Caco-2 (cell line): Measurements from ENCODE around the gene TOMM40L. TPM values are rescaled to one million over a fixed set of nuclear protein-coding genes. Genes with fewer than 3 reads are reported as not detected.

Source experiments
- BruUV-seq: library from RNA; stranded (reverse); fragments of 400-500 nt; replicated peaks from 2 replicates; lab custom pipeline; 2021; lab: Mats Ljungman, UMichigan
- CTCF ChIA-PET: fragments of 300-600 bp; sonication (Branson Sonifier 250); formaldehyde crosslinking; loops from one replicate; lab custom pipeline; 2022; ENCODE audit warnings: antibody characterized with exemption; lab: Charles Lee
- POLR2A ChIA-PET: fragments of 300-600 bp; sonication (Branson Sonifier 250); formaldehyde crosslinking; loops from one replicate; lab custom pipeline; 2022; ENCODE audit warnings: antibody characterized with exemption; lab: Charles Lee
- DNase-seq, 2 experiments: peaks; one replicate each; pipeline versions ENCODE4 v3.0.0 to v3.0.0-alpha.2; 2020 to 2022
- H3K27me3 ChIP-seq: replicated peaks from 2 replicates; pipeline ENCODE4 v1.6.0; 2011; ENCODE audit warnings: low read length; ENCODE audit not compliant: control insufficient read depth, insufficient read depth
- H3K36me3 ChIP-seq: 2 replicates; pipeline ENCODE4 v1.5.1; 2011; ENCODE audit warnings: low read length; ENCODE audit not compliant: control insufficient read depth, insufficient read depth
- H3K4me1 ChIP-seq: fragments of 250-450 bp; sonication (Bioruptor Pico); 2 replicates; pipeline ENCODE4 v1.5.1; 2020; ENCODE audit warnings: mild to moderate bottlenecking
- H3K4me3 ChIP-seq: 2 replicates; pipeline ENCODE4 v1.5.1; 2011; ENCODE audit warnings: low read depth, mild to moderate bottlenecking, control low read depth, low read length
- H3K9me3 ChIP-seq: fragments of 250-450 bp; sonication (Bioruptor Pico); 2 replicates; pipeline ENCODE4 v1.5.1; 2020; ENCODE audit warnings: mild to moderate bottlenecking, moderate library complexity
- H3K27ac Mint-ChIP-seq: one replicate; pipeline ENCODE4 v1.8.0; 2022; ENCODE audit warnings: mixed read lengths; ENCODE audit not compliant: unreplicated experiment
- H3K27me3 Mint-ChIP-seq: one replicate; pipeline ENCODE4 v1.8.0; 2022; ENCODE audit warnings: mixed read lengths; ENCODE audit not compliant: insufficient read depth, unreplicated experiment
- H3K36me3 Mint-ChIP-seq: one replicate; pipeline ENCODE4 v1.8.0; 2022; ENCODE audit warnings: mild to moderate bottlenecking, mixed read lengths; ENCODE audit not compliant: insufficient read depth, unreplicated experiment
- H3K4me1 Mint-ChIP-seq: one replicate; pipeline ENCODE4 v1.8.0; 2022; ENCODE audit warnings: low read depth, mixed read lengths; ENCODE audit not compliant: unreplicated experiment
- H3K4me3 Mint-ChIP-seq: one replicate; pipeline ENCODE4 v1.8.0; 2022; ENCODE audit warnings: mild to moderate bottlenecking, moderate library complexity, mixed read lengths; ENCODE audit not compliant: unreplicated experiment
- H3K9me3 Mint-ChIP-seq: one replicate; pipeline ENCODE4 v1.8.0; 2022; ENCODE audit warnings: mixed read lengths; ENCODE audit not compliant: unreplicated experiment
- intact Hi-C: fragments of 100-400 bp; cut with micrococcal nuclease; formaldehyde crosslinking; loops from one replicate; pipeline ENCODE4 v1.10.0; 2022; ENCODE audit not compliant: unreplicated experiment
- total RNA-seq: library from RNA; stranded (reverse); gene quantifications from 2 replicates; pipeline ENCODE4 v1.2.3, GENCODE V29; 2022
- TF ChIP-seq, protein P1 (sequence below), 2 experiments: fragments of 200-600 bp in 1 of 2; IDR thresholded peaks; 1 replicate in 1 of 2; 2 replicates in 1 of 2; pipeline versions ENCODE4 v1.5.1 to v1.8.0; 2011 to 2022; ENCODE audit warnings: antibody characterized with exemption in 1 of 2, control low read depth in 1 of 2, inconsistent platforms in 1 of 2, low read depth in 1 of 2, low read length in 1 of 2, mild to moderate bottlenecking in 1 of 2, moderate library complexity in 1 of 2; ENCODE audit not compliant: insufficient read depth in 1 of 2, severe bottlenecking in 1 of 2, unreplicated experiment in 1 of 2

Gene TOMM40L
- total RNA-seq, 1 experiment from 2014 or later, result 23.1 TPM

DNA sequence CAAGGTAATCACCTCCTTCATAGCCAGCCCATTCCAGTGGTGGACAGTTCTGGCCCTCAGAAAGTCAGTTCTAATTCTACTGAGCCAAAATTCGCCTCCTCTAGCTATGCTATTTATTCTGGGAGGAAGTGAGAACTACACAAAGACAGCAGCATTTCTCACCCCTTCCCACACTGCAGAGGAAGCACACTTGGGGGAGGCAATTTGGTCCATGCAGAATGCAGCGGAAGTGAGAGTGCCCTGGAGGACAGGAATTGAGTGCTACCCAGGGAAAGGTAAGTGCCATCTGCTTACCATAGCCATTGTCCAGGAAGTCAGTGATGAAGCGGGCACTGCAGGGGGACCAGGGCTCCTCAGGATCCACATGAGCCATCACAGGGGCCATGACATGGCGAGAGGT is 30.7 kb upstream of the TOMM40L start:
- intact Hi-C loops, result no loop called here
- POLR2A ChIA-PET, result no interaction called here

DNA sequence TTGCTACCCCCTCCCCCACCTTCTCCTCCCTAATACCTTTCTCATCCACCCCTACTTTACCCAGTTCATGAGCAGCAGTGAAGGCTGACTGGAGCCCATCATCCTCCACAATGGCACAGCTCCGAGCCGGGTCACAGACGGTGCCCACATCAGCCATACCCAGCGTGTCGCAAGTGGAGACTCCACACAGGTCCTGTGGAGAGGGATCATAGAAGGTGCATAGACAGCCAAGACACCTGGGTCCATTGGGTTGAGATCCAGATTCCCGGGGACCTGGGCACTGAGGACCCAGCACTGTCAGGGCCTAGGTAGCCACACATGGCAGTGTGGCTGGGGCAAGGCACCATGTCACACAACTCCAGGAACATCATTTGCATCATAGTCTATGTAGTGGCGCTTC is 29.7 kb upstream of the TOMM40L start:
- Mint-ChIP-seq H3K27me3 (no peaks in the 10 kb centered on the region), H3K27ac (no peak overlapping the region), H3K36me3 (no peaks in the 10 kb centered on the region), H3K4me1 (peaks cover 18% of the 10 kb centered on the region), H3K4me3 (no peak overlapping the region), H3K9me3 (no peaks in the 10 kb centered on the region)
- H3K4me1 ChIP-seq, result no peaks in the 10 kb centered on the region; the same call in 1 of the 2 replicates
- H3K9me3 ChIP-seq, result no peaks in the 10 kb centered on the region
- intact Hi-C loops, result no loop called here
- TF ChIP-seq, protein P1, sequence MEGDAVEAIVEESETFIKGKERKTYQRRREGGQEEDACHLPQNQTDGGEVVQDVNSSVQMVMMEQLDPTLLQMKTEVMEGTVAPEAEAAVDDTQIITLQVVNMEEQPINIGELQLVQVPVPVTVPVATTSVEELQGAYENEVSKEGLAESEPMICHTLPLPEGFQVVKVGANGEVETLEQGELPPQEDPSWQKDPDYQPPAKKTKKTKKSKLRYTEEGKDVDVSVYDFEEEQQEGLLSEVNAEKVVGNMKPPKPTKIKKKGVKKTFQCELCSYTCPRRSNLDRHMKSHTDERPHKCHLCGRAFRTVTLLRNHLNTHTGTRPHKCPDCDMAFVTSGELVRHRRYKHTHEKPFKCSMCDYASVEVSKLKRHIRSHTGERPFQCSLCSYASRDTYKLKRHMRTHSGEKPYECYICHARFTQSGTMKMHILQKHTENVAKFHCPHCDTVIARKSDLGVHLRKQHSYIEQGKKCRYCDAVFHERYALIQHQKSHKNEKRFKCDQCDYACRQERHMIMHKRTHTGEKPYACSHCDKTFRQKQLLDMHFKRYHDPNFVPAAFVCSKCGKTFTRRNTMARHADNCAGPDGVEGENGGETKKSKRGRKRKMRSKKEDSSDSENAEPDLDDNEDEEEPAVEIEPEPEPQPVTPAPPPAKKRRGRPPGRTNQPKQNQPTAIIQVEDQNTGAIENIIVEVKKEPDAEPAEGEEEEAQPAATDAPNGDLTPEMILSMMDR (IDR thresholded peaks at IDR 0.05; ENCODE audit: insufficient read depth in 1 of 2, low read depth in 1 of 2, low read length in 1 of 2, severe bottlenecking in 1 of 2, unreplicated experiment in 1 of 2), result no peak
- no TSS peak for BruUV-seq
- H3K36me3 ChIP-seq, result no peaks in the 10 kb centered on the region
- ChIA-PET POLR2A (no interaction called here), CTCF (interaction anchor here (1.0 kb wide), 1 partner anchor 29 kb away, joined by 3 read pairs; no protein-coding TSS in a partner anchor)
- no peak overlapping the region for H3K4me3 ChIP-seq
- no peak for DNase-seq
- no peaks in the 10 kb centered on the region for H3K27me3 ChIP-seq

More for the DNA sequence above, 30.7 kb upstream of the TOMM40L start:
- H3K27me3 Mint-ChIP-seq, result no peaks in the 10 kb centered on the region
- H3K4me1 Mint-ChIP-seq, result peaks cover 18% of the 10 kb centered on the region
- Histone ChIP-seq H3K4me1 (no peaks in the 10 kb centered on the region), H3K9me3 (no peaks in the 10 kb centered on the region), H3K36me3 (no peaks in the 10 kb centered on the region), H3K27me3 (no peaks in the 10 kb centered on the region), H3K4me3 (no peak overlapping the region)
- H3K9me3 Mint-ChIP-seq, result no peaks in the 10 kb centered on the region
- H3K27ac Mint-ChIP-seq, result no peak overlapping the region
- BruUV-seq, result no TSS peak
- no peak for DNase-seq
- H3K36me3 Mint-ChIP-seq, result no peaks in the 10 kb centered on the region
- CTCF ChIA-PET, result interaction anchor here (0.6 to 1.4 kb wide), 2 partner anchors 96 to 179 kb away, joined by 4 read pairs; no protein-coding TSS in a partner anchor
- TF ChIP-seq, protein P1 (IDR thresholded peaks at IDR 0.05; ENCODE audit: insufficient read depth in 1 of 2, low read depth in 1 of 2, low read length in 1 of 2, severe bottlenecking in 1 of 2, unreplicated experiment in 1 of 2), result no peak
- H3K4me3 Mint-ChIP-seq, result no peak overlapping the region

DNA sequence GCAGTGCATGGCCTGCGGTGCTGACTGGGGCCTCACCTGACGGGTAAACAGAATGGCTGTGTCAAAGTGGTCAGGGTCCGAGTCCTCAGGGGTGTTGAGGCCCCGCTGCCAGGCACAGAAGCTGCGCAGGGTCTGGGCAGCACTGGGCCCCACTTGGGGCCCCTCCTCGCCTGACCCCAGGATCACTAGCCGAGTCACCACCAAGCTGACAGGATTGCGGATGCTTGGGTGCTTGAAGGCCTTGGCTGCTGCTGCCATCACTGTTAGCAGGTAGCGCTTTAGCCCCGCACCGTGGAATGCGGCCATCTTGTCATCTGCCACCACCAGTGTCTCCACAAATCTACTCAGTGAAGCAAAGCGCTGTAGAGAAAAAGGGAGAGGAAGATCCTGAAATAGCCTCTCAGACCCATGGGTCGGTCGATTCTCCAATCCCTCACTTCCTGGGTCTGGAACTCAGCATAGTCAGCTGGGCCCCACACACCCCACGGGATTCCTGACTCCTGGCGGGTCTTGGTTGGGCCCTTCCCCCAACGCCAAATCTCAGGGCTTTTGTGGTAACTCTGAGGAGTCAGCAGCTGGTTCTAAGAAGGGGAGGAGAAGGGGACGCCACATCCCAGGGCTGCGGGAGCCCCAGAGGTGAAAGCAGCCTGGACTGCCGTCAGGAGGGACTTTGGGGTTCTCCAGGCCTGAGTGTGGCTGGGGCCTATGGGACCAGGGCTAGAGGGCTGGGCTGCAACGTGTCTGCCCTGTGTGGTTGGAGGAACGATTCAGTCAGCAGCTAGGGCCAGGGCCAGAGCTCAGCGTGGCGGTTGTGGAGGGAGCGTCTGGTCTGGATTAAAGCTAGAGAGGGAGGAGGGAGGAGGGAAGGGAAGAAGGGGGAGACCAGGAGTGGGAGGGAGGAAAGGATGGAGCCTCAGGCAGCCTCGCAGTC is 29.1 kb upstream of the TOMM40L start:
- H3K36me3 Mint-ChIP-seq, result peaks cover under 1% of the 10 kb centered on the region
- ChIA-PET POLR2A (no interaction called here), CTCF (interaction anchor here (0.7 to 1.0 kb wide), 3 partner anchors 20 to 196 kb away, joined by 3 to 4 read pairs (median 4); partner anchors contain the start of gene B4GALT3)
- H3K27me3 Mint-ChIP-seq, result no peaks in the 10 kb centered on the region
- intact Hi-C loops, result no loop called here
- no TSS peak for BruUV-seq
- TF ChIP-seq, protein P1 (IDR thresholded peaks at IDR 0.05; ENCODE audit: insufficient read depth in 1 of 2, low read depth in 1 of 2, low read length in 1 of 2, severe bottlenecking in 1 of 2, unreplicated experiment in 1 of 2), result no peak
- no peaks in the 10 kb centered on the region for H3K36me3 ChIP-seq
- no peak overlapping the region for H3K4me3 Mint-ChIP-seq
- no peak for DNase-seq
- no peak overlapping the region for H3K4me3 ChIP-seq
- H3K9me3 ChIP-seq, result no peaks in the 10 kb centered on the region
- H3K4me1 Mint-ChIP-seq, result peaks cover 25% of the 10 kb centered on the region
- H3K27ac Mint-ChIP-seq, result no peak overlapping the region
- no peaks in the 10 kb centered on the region for H3K27me3 ChIP-seq
- H3K4me1 ChIP-seq, result peaks cover 6% of the 10 kb centered on the region; the same call in 1 of the 2 replicates
- no peaks in the 10 kb centered on the region for H3K9me3 Mint-ChIP-seq
